Muscle layer of colon (tissue), 2 donors: Measurements from ENCODE around the gene CEP112.
"Not testable (repeated sequence)": the region's sequence is repeated elsewhere in the genome, so short reads cannot be mapped to it uniquely, and the experiment has no call there.

Source experiments
- H3K27ac ChIP-seq: one replicate; pipeline ENCODE4 v1.7.0; 2013; ENCODE audit warnings: low read depth, mild to moderate bottlenecking, low read length, moderate library complexity
- H3K27me3 ChIP-seq, 2 donors: one replicate each; pipeline ENCODE4 v1.7.0; 2013; ENCODE audit warnings: low read length in 2 of 2, mild to moderate bottlenecking in 2 of 2; ENCODE audit not compliant: insufficient read depth in 2 of 2, control insufficient read depth in 1 of 2
- H3K36me3 ChIP-seq: one replicate; pipeline ENCODE4 v1.7.0; 2013; ENCODE audit warnings: mild to moderate bottlenecking, low read length; ENCODE audit not compliant: insufficient read depth
- H3K4me1 ChIP-seq: one replicate; pipeline ENCODE4 v1.7.0; 2013; ENCODE audit warnings: mild to moderate bottlenecking, low read length; ENCODE audit not compliant: insufficient read depth
- H3K4me3 ChIP-seq, 2 donors: one replicate each; pipeline ENCODE4 v1.7.0; 2013; ENCODE audit warnings: low read length in 2 of 2, low read depth in 1 of 2, mild to moderate bottlenecking in 1 of 2, moderate library complexity in 1 of 2
- H3K9ac ChIP-seq: one replicate; pipeline ENCODE4 v1.7.0; 2013; ENCODE audit warnings: low read length
- H3K9me3 ChIP-seq: one replicate; pipeline ENCODE4 v1.7.0; 2013; ENCODE audit warnings: mild to moderate bottlenecking, low read length
- donor health status: abdominal sarcoma.
- donor health status: Adenocarcinoma of cecum.

Gene CEP112

GRCh38 chr17:66098040-66098439 lies 93.9 kb downstream of the CEP112 start:
- H3K9me3 ChIP-seq, result no peaks in the 10 kb centered on the region
- peaks cover 9% of the 10 kb centered on the region for H3K36me3 ChIP-seq
- no peak overlapping the region for H3K4me3 ChIP-seq
- H3K4me1 ChIP-seq, result no peaks in the 10 kb centered on the region
- no peaks in the 10 kb centered on the region for H3K27me3 ChIP-seq
- H3K9ac ChIP-seq, result no peak overlapping the region
- H3K27ac ChIP-seq, result no peak overlapping the region

GRCh38 chr17:66094727-66095126 lies 97.2 kb downstream of the CEP112 start:
- H3K36me3 ChIP-seq, result peaks cover 9% of the 10 kb centered on the region
- no peaks in the 10 kb centered on the region for H3K9me3 ChIP-seq
- H3K27ac ChIP-seq, result no peak overlapping the region
- no peak overlapping the region for H3K4me3 ChIP-seq
- H3K9ac ChIP-seq, result no peak overlapping the region
- no peaks in the 10 kb centered on the region for H3K4me1 ChIP-seq
- no peaks in the 10 kb centered on the region for H3K27me3 ChIP-seq

GRCh38 chr17:66091445-66092080 lies 100.4 kb downstream of the CEP112 start:
- peaks cover 9% of the 10 kb centered on the region for H3K36me3 ChIP-seq

GRCh38 chr17:66089764-66090163 lies 102.2 kb downstream of the CEP112 start:
- H3K36me3 ChIP-seq, result peaks cover 1% of the 10 kb centered on the region
- H3K27ac ChIP-seq, result no peak overlapping the region
- H3K9me3 ChIP-seq, result no peaks in the 10 kb centered on the region
- no peak overlapping the region for H3K4me3 ChIP-seq
- no peak overlapping the region for H3K9ac ChIP-seq
- no peaks in the 10 kb centered on the region for H3K4me1 ChIP-seq
- H3K27me3 ChIP-seq, result no peaks in the 10 kb centered on the region

More at GRCh38 chr17:66091445-66092080, 100.4 kb downstream of the CEP112 start:
- Histone ChIP-seq H3K9ac (no peak overlapping the region), H3K4me1 (no peaks in the 10 kb centered on the region), H3K27me3 (no peaks in the 10 kb centered on the region), H3K27ac (no peak overlapping the region), H3K4me3 (no peak overlapping the region), H3K9me3 (no peaks in the 10 kb centered on the region)

GRCh38 chr17:66088173-66088572 lies 103.8 kb downstream of the CEP112 start:
- no peaks in the 10 kb centered on the region for H3K27me3 ChIP-seq
- no peak overlapping the region for H3K4me3 ChIP-seq
- no peak overlapping the region for H3K9ac ChIP-seq
- H3K4me1 ChIP-seq, result no peaks in the 10 kb centered on the region
- H3K36me3 ChIP-seq, result no peaks in the 10 kb centered on the region
- H3K9me3 ChIP-seq, result no peaks in the 10 kb centered on the region
- H3K27ac ChIP-seq, result no peak overlapping the region

- Histone ChIP-seq H3K36me3 (no peaks in the 10 kb centered on the region), H3K4me3 (no peak overlapping the region), H3K27me3 (no peaks in the 10 kb centered on the region), H3K9me3 (no peaks in the 10 kb centered on the region), H3K27ac (no peak overlapping the region), H3K9ac (no peak overlapping the region), H3K4me1 (no peaks in the 10 kb centered on the region)
Observed at GRCh38 chr17:66087073-66087472, 104.9 kb downstream of the CEP112 start.

GRCh38 chr17:66085221-66085620 lies 106.7 kb downstream of the CEP112 start:
- no peaks in the 10 kb centered on the region for H3K9me3 ChIP-seq
- H3K4me1 ChIP-seq, result no peaks in the 10 kb centered on the region
- no peaks in the 10 kb centered on the region for H3K36me3 ChIP-seq
- no peak overlapping the region for H3K27ac ChIP-seq
- H3K27me3 ChIP-seq, result no peaks in the 10 kb centered on the region
- no peak overlapping the region for H3K4me3 ChIP-seq
- no peak overlapping the region for H3K9ac ChIP-seq

GRCh38 chr17:66080670-66081069 lies 111.3 kb downstream of the CEP112 start:
- H3K27me3 ChIP-seq, H3K36me3 ChIP-seq, H3K27ac ChIP-seq, H3K4me3 ChIP-seq, H3K9ac ChIP-seq, H3K4me1 ChIP-seq, H3K9me3 ChIP-seq: not testable (repeated sequence)

GRCh38 chr17:66076546-66077190 lies 115.3 kb downstream of the CEP112 start:
- Histone ChIP-seq H3K4me1 (no peaks in the 10 kb centered on the region), H3K27me3 (no peaks in the 10 kb centered on the region), H3K9me3 (no peaks in the 10 kb centered on the region), H3K27ac (no peak overlapping the region), H3K9ac (no peak overlapping the region), H3K36me3 (no peaks in the 10 kb centered on the region), H3K4me3 (no peak overlapping the region)

GRCh38 chr17:66073384-66073783 lies 118.5 kb downstream of the CEP112 start:
- no peaks in the 10 kb centered on the region for H3K4me1 ChIP-seq
- H3K27ac ChIP-seq, result no peak overlapping the region
- H3K27me3 ChIP-seq, result no peaks in the 10 kb centered on the region
- H3K9ac ChIP-seq, result no peak overlapping the region
- H3K9me3 ChIP-seq, result no peaks in the 10 kb centered on the region
- no peaks in the 10 kb centered on the region for H3K36me3 ChIP-seq
- H3K4me3 ChIP-seq, result no peak overlapping the region

- H3K9me3 ChIP-seq, result no peaks in the 10 kb centered on the region
- H3K27ac ChIP-seq, result no peak overlapping the region
- no peak overlapping the region for H3K9ac ChIP-seq
- H3K27me3 ChIP-seq, result no peaks in the 10 kb centered on the region
- H3K36me3 ChIP-seq, result peaks cover 10% of the 10 kb centered on the region
- no peak overlapping the region for H3K4me3 ChIP-seq
- H3K4me1 ChIP-seq, result no peaks in the 10 kb centered on the region
Observed at GRCh38 chr17:66063686-66064085, 128.2 kb downstream of the CEP112 start.

- Histone ChIP-seq H3K4me3 (no peak overlapping the region), H3K27me3 (no peaks in the 10 kb centered on the region), H3K27ac (no peak overlapping the region), H3K4me1 (no peaks in the 10 kb centered on the region), H3K9ac (no peak overlapping the region), H3K9me3 (no peaks in the 10 kb centered on the region), H3K36me3 (peaks cover 2% of the 10 kb centered on the region)
Observed at GRCh38 chr17:66056148-66056547, 135.8 kb downstream of the CEP112 start.
